Measurements from ENCODE around the gene PPIF.

- TF ChIP-seq CTCF (conservative IDR thresholded peaks at IDR 0.05; ENCODE audit: low read depth, low read length), result no peak
- TF ChIP-seq EZH2 (IDR thresholded peaks at IDR 0.05; ENCODE audit: borderline replicate concordance, low read depth, low read length, poor library complexity, severe bottlenecking), result no peak
These were observed 11.0 kb upstream of the PPIF start for GRCh38 chr10:79336276-79336675.

All from A673 (cell line).